Lower leg skin (tissue), 4 donors: ENCODE data around the gene SIK3. TPM values are rescaled to one million over a fixed set of nuclear protein-coding genes. Genes with fewer than 3 reads are reported as not detected.

Source experiments
- DNase-seq, 2 donors: peaks; one replicate each; pipeline ENCODE4 v3.0.0-alpha.2; 2019; ENCODE audit warnings: low spot score in 2 of 2
- H3K4me3 ChIP-seq: fragments of 200-600 bp; sonication (generic); 2 replicates; pipeline ENCODE4 v1.5.1; 2017; ENCODE audit warnings: mild to moderate bottlenecking, low read depth; ENCODE audit not compliant: poor library complexity, severe bottlenecking
- POLR2A ChIP-seq, 2 donors: fragments of 450-650 bp; IDR thresholded peaks; one replicate each; pipeline ENCODE4 v1.6.1; 2016 to 2017; ENCODE audit warnings: antibody characterized with exemption in 2 of 2, mild to moderate bottlenecking in 1 of 2, moderate library complexity in 1 of 2
- WGBS, 2 donors: methylation state at CpG; one replicate each; pipeline ENCODE4 v1.1.5; 2018; 5-methylcytosine and 5-hydroxymethylcytosine counted together
- intact Hi-C: fragments of 100-400 bp; cut with DNase I; formaldehyde crosslinking; loops from one replicate; pipeline ENCODE4 v1.15.0; 2023; ENCODE audit warnings: low total_unique reads
- total RNA-seq, 4 donors: library from RNA; depleted of rRNA; stranded (reverse); fragments of >200 nt; gene quantifications; one replicate each; pipeline ENCODE4 v1.1.0, GENCODE V29; 2016
- TF ChIP-seq, protein P1 (sequence below), 3 donors: fragments of 450-650 bp; IDR thresholded peaks; one replicate each; pipeline ENCODE4 v1.5.1; 2016; ENCODE audit warnings: antibody characterized with exemption in 3 of 3, mild to moderate bottlenecking in 3 of 3, moderate library complexity in 2 of 3

The SIK3 gene
- total RNA-seq, 4 donors from 2014 or later, result 26.7 to 37.5 (median 30.1) TPM

DNA sequence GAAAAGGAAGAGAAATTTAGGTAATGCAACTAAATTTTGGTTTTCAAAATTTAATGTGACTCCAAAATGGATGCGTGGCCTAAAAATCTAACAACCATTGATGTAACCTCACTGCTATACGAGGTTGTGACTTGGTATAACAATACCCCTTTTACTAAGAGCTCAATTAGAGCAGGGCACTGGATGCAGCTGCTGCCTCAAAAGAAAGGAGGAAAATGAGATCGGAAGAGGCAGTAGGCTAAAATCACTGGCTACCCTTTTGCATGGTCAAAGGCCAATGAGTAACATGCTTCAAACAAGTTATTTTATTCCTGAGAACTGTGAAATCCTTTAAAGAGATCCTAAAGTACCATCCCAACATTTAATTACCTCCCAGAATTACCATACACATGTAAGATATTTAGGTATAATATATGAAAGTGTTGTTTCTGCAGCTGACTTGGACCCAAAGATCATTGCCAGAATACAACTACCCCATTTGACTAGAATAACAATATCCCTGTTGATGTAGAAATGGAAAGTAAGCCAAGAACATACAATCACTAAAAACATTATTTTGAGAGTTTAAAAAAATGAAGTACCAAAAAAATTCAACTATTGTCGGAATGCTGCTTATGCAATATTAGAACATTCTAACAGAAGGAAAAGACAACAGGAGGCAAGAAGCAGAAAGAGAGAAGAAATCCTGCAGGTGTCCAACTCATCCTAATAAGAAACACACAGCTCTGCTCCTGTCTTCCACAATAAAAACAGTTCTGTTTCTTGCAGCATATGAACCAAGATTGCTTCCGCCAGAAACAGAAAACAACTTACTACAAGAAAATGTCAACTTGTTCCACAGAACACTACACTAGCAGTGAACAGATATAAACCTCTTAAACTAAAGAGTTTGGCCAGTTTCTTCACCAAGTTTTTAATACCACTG, 15.0 kb downstream of the SIK3 start:
- no peak for DNase-seq
- TF ChIP-seq, protein P1, sequence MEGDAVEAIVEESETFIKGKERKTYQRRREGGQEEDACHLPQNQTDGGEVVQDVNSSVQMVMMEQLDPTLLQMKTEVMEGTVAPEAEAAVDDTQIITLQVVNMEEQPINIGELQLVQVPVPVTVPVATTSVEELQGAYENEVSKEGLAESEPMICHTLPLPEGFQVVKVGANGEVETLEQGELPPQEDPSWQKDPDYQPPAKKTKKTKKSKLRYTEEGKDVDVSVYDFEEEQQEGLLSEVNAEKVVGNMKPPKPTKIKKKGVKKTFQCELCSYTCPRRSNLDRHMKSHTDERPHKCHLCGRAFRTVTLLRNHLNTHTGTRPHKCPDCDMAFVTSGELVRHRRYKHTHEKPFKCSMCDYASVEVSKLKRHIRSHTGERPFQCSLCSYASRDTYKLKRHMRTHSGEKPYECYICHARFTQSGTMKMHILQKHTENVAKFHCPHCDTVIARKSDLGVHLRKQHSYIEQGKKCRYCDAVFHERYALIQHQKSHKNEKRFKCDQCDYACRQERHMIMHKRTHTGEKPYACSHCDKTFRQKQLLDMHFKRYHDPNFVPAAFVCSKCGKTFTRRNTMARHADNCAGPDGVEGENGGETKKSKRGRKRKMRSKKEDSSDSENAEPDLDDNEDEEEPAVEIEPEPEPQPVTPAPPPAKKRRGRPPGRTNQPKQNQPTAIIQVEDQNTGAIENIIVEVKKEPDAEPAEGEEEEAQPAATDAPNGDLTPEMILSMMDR (IDR thresholded peaks at IDR 0.05), result no peak
- TF ChIP-seq POLR2A (IDR thresholded peaks at IDR 0.05), result no peak
- no peak overlapping the region for H3K4me3 ChIP-seq
- 69 to 75% methylated on average over 5 of the region's 5 CpGs for WGBS, 2 donors
- intact Hi-C loops, result no loop called here

DNA sequence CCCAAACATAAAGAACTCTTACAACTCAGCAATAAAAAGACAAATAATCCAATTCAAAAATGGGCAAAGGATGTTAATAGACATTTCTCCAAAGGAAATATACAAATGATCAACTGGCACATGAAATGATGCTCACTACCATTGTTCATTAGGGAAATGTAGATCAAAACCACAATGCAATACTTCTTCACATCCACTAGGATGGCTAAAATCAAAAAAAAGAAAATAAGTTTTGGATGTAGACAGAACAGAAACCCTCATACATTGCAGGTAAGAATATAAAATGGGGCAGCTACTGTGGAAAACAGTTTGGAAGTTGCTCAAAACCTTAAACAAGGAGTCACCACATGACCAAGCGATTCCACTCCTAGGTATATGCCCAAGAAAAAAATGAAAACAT, 16.3 kb downstream of the SIK3 start:
- intact Hi-C loops, result no loop called here
- WGBS, 2 donors, result 97 to 100% methylated on average over 1 of the region's 1 CpG
- DNase-seq, result no peak
- no peak for TF ChIP-seq POLR2A (IDR thresholded peaks at IDR 0.05)
- TF ChIP-seq, protein P1 (IDR thresholded peaks at IDR 0.05), result no peak
- H3K4me3 ChIP-seq, result no peak overlapping the region

DNA sequence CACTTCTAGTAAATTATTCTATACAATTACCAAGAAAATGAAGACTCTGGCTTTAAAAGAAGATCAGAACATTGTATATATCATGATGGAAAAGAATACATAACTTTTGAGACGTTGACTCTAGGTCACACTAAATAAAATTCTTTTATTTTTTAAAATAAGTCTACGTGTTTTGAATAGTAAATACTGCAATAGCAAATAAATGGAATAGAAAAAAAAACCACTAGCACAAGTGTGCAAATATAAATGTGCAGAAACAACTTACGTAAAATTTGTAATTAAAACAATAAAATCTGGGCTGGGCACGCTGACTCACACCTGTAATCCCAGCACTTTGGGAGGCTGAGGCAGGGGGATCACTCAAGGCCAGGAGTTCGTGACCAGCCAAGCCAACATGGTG, 17.9 kb downstream of the SIK3 start:
- WGBS, 2 donors, result 95 to 96% methylated on average over 5 of the region's 5 CpGs
- H3K4me3 ChIP-seq, result no peak overlapping the region
- intact Hi-C loops, result no loop called here
- TF ChIP-seq, protein P1 (IDR thresholded peaks at IDR 0.05), result no peak
- no peak for TF ChIP-seq POLR2A (IDR thresholded peaks at IDR 0.05)
- DNase-seq, result no peak

DNA sequence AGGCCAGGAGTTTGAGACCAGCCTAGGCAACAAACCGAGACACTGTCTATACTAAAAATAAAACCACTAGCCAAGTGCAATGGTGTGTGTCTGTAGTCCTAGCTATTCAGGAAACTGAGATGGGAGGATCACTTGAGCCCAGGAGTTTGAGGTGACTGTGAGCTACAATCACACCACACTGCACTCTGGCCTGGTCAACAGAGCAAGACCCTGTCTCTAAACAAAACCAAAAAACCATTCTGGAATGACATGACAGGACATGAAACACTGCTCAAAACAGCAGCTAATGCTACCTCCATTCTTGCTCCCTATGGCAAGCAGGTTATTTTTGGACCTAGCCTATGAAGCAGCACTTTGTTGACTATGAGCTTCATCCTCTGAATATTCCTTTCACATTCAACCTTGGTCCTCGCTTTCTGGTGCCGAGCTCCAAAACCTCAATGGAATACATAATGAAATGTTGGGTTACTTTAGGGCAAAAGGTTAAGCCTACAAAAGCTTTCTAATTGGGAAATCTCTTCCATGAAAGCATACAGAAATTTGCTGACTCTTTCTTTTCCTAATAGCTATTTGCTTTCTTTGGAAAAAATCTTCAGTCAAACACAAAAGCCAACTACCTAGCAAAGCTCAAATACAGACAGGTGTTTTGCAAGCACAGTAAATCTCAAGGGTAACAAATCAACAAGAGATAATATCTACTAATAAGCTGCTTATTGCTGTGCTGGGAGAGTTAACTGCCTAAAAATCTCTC, 21.1 kb downstream of the SIK3 start:
- no peak for TF ChIP-seq POLR2A (IDR thresholded peaks at IDR 0.05)
- TF ChIP-seq, protein P1 (IDR thresholded peaks at IDR 0.05), result no peak
- 56 to 58% methylated on average over 3 of the region's 3 CpGs for WGBS, 2 donors

DNA sequence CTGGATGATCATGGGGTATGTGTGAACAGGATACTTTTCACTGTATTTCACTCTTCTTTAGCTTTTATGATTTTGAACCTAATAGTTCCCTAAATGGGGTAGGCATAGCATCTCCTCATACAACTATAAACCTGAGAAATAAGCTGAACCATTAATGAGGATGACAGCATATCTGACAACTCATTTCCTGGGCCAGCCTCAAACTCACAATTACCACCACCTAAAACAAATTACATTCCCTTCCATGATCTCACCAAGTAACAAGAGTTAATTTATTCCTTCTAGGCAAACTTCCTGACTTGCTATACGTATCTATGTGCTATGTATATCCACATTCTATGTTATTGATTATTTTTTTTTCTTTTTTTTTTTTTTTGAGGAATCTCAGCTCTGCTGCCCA, 23.0 kb downstream of the SIK3 start:
- intact Hi-C loops, result no loop called here

More for the DNA sequence above, 21.1 kb downstream of the SIK3 start:
- no peak for DNase-seq
- no peak overlapping the region for H3K4me3 ChIP-seq
- intact Hi-C loops, result no loop called here

More for the DNA sequence above, 23.0 kb downstream of the SIK3 start:
- WGBS, 2 donors, result 68 to 86% methylated on average over 1 of the region's 1 CpG
- DNase-seq, result no peak
- TF ChIP-seq, protein P1 (IDR thresholded peaks at IDR 0.05), result no peak
- no peak for TF ChIP-seq POLR2A (IDR thresholded peaks at IDR 0.05)
- H3K4me3 ChIP-seq, result no peak overlapping the region
